Activated CD4-positive, alpha-beta T cell treated with anti-CD3 and anti-CD28 coated beads, Interleukin-2, amount 50 U/mL, for 24 hours (primary cell): Measurements from ENCODE around the gene SLC18A2.

ENCODE experiments used
- DNase-seq, 2 donors: peaks; one replicate each; pipeline ENCODE4 v3.0.0-alpha.2; 2020; ENCODE audit warnings: low read depth in 1 of 2, low spot score in 1 of 2

SLC18A2 gene

DNA sequence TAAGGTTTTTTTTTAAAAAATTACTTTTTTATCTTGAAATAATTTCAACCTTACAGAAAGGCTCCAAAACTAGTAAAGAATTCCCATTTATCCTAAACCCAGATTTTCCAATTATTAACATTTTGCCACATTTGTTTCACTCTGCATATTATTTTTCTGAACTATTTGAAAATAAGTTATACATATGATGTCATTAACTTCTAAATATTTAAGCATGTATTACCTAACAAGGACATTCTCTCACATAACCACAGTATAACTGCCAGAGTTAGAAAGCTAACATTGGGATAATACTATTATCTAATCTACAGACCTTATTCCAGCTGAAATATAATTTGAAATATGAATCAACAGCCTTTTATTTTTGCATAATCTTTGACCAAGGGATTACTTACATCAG is 65.8 kb downstream of the SLC18A2 start:
- DNase-seq, result no peak

DNA sequence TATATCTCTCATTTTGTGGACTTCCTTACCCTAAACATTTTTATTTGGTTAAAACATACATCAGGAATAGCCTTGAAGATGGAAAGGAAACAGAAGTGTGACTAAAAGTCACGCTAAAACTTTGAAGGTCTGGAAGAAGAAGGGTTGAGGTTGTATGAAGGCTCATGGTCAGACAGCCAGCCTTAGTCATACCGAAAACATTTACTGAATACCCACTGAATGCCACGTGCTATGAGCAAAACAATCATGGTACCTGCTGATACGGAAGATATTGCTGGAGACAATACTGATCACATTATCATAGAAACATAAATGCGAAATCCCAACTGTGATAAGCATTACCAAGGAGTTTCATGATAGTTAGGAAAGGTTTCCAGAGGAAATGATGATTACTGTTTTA is 70.3 kb downstream of the SLC18A2 start:
- DNase-seq, result no peak

DNA sequence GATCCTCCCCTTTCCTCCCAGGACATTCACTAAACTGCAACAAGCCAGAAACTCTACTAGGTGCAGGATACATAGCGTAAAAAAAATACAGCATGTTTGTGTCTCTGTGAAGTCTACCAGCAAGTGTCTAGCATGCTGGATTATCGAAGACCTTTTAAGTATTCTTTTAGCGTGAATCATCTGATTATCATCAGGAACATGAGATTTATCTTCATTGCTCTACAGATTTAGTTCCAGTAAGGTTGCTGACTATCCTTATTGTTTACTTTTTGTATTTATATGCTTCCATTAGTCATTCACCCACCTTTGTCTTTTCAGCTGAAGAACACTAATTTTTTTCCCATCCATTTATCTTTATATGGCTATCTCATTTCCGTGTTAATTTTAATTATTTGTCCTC is 71.5 kb downstream of the SLC18A2 start:
- DNase-seq, result no peak

DNA sequence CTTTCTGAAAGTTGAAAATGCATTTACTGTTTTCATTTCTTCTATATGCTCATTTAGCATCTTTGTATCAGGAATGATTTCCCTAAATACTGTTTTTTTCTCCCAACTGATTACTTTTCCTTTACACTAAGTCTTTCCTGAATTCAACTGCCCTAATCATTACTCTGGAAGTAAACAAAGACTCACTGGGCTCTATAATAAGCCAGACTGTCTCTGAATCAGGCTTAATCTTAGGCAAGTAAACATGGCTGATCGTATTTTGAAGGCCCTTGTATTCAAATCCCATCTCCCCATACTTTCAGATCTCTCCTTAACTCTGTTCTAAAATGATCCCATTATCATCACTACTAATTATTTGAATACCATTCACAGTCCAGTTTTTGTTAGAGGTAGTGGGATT is 72.7 kb downstream of the SLC18A2 start:
- no peak for DNase-seq

DNA sequence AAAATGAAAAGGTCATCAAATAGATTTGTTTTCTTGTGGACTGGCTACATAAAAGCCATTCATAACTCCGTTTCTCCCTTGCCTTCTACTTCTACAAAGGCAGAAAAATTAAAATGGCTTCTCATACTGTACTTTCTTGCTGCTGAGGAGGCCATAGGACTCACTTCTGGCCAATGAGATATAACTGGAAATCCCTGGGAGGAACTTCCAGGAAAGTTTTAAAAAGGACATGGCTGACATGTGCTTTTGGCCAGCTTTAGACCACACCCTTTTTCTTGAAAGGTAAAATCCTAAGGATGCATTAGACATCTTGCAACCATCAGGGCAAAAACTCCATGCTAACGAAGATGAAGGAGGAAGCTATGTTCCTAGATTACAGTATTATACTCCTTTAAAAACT is 75.8 kb downstream of the SLC18A2 start:
- no peak for DNase-seq

DNA sequence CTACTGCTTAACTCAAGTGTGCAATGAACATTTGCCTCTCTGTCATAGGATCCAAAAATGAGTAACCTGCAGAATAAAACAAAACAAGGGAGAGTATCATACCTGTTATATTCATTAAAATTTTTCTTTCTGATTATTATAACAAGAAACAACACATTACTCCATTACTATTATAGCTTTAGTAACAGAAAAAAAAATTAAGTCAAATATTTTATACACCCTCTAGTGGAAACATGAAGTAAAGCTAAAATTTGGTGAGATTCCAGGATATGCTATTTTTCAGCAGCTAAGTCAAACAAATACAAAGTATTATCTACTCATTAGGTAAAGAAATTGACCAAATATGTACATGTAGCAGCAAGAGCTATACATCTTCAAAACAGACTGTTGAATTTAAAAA is 78.0 kb downstream of the SLC18A2 start:
- no peak for DNase-seq

DNA sequence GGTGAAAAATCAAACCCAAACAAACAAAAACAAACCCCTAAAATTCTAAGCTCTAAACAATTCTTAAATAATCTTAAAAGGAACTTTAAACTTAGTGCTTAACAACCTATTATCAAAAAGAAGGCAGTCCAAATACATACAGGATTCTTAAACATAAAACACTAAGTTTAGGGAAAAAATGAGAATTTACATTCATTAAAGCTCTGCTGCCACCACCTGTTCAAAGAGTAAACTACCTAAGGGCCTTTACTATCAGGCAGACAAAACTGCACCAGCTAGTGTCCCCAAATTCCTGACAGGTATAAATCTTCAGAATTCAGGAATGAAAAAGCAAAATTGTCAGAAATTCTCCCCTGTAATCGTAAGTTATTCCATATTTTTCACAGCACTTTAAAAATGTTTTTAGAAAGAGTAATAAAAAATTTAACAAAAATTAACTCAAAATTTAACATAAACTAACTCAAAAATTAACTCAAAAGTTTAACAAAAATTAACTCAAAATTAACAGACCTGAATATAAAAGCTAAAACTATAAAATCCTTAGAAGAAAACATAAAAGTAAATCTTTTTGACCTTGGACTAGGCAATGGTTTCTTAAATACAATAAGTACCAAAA is 79.2 kb downstream of the SLC18A2 start:
- no peak for DNase-seq

DNA sequence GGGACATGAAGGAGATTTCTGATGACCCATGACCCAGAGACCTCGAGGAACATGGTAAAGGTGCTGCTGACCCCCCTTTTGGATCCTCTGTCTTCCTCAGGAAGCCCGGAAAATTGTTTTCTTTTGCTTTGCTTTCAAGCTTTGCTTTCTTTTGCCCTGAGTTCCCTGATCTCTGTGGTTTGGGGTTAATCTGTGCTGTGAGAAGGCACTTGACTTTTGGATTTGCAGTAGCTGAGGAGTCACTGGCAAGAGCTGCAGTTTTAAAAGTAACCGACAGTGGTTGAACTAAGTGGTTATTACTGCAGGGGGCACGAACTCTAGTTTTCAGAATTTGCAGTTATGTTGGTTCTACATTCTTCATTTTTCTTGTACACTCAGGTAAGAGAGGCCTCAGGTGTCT is 81.3 kb downstream of the SLC18A2 start:
- DNase-seq, result no peak

DNA sequence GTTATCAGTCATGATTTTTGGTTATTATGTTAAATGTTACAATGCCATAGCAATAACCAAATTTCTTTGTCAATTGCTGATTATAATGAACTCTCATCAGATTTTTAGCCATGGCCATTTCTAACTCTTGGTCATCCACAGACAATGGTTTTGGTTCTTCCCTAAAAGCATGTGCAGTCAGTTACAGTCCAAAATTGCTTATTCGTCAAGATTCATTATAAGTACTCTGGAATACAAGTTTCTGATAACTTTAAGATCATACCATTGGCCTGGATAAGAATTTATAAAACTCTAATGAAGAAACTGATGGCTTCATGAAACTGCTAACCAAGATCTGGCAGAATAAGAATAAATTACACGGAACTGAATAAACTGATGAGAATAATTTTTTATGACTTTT is 83.5 kb downstream of the SLC18A2 start:
- DNase-seq, result no peak

DNA sequence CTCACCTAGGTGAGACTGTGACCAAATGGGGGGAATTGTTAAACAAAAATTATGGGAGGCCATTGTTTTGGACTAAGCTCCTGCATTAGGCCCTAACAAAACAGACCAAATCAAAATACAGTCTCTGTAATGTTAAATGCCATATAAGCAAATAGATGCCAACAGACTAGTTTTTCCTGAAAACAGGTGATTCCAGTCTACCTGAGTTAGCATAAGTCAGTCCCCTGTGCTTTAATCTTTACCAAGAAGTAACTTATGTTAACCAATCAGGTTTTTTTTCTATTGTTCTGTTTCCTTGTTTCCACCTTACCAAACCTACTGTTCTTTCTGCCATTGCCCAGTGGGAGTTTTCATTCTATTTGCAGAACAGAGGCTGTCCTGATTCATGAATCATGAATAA is 86.3 kb downstream of the SLC18A2 start:
- DNase-seq, result no peak
